Peyer's patch (tissue), 4 donors: ENCODE measurements around the gene RERE. TPM values are rescaled to one million over a fixed set of nuclear protein-coding genes. Genes with fewer than 3 reads are reported as not detected.
A peak's percentile ranks its signal among the peaks of the same experiment; 100 is the strongest.
"Not testable (repeated sequence)": the region's sequence is repeated elsewhere in the genome, so short reads cannot be mapped to it uniquely, and the experiment has no call there.

Experiments
- DNase-seq, 3 donors: peaks; one replicate each; pipeline ENCODE4 v3.0.0-alpha.2; 2017 to 2019
- H3K27ac ChIP-seq, 4 donors: fragments of 200-600 bp; sonication (generic); one replicate each; pipeline ENCODE4 v1.5.1; 2016 to 2019
- H3K27me3 ChIP-seq, 2 donors: fragments of 200-600 bp; sonication (generic); one replicate each; pipeline ENCODE4 v1.5.1; 2019
- H3K36me3 ChIP-seq, 3 donors: fragments of 200-600 bp; sonication (generic); one replicate each; pipeline ENCODE4 v1.5.1; 2016 to 2019
- H3K4me1 ChIP-seq, 4 donors: fragments of 200-600 bp; sonication (generic); one replicate each; pipeline ENCODE4 v1.5.1; 2016 to 2019
- H3K4me3 ChIP-seq, 4 donors: fragments of 200-600 bp; sonication (generic); 1 replicate in 3 of 4; 2 replicates in 1 of 4; pipeline ENCODE4 v1.5.1; 2016 to 2019; ENCODE audit warnings: mild to moderate bottlenecking in 1 of 4
- H3K9me3 ChIP-seq, 4 donors: fragments of 200-600 bp; sonication (generic); one replicate each; pipeline ENCODE4 v1.5.1; 2016 to 2019; ENCODE audit warnings: mild to moderate bottlenecking in 1 of 4
- POLR2A ChIP-seq, 2 donors: fragments of 450-650 bp; IDR thresholded peaks; one replicate each; pipeline ENCODE4 v1.5.1; 2017; ENCODE audit warnings: antibody characterized with exemption in 2 of 2, mild to moderate bottlenecking in 2 of 2, moderate library complexity in 2 of 2
- total RNA-seq, 4 donors: library from RNA; depleted of rRNA; stranded (reverse); fragments of >200 nt; gene quantifications; one replicate each; pipeline ENCODE4 v1.1.0, GENCODE V29; 2016
- TF ChIP-seq, protein P1 (sequence below), 6 experiments: fragments of 450-650 bp in 4 of 6; fragments of 200-600 bp in 2 of 6; sonication (generic) in 1 of 6; IDR thresholded peaks; one replicate each; pipeline ENCODE4 v1.5.1; 2017 to 2019; ENCODE audit warnings: antibody characterized with exemption in 6 of 6, mild to moderate bottlenecking in 3 of 6, moderate library complexity in 1 of 6

Gene RERE
- total RNA-seq, 4 donors from 2014 or later, result 98.5 to 528 (median 110) TPM

DNA sequence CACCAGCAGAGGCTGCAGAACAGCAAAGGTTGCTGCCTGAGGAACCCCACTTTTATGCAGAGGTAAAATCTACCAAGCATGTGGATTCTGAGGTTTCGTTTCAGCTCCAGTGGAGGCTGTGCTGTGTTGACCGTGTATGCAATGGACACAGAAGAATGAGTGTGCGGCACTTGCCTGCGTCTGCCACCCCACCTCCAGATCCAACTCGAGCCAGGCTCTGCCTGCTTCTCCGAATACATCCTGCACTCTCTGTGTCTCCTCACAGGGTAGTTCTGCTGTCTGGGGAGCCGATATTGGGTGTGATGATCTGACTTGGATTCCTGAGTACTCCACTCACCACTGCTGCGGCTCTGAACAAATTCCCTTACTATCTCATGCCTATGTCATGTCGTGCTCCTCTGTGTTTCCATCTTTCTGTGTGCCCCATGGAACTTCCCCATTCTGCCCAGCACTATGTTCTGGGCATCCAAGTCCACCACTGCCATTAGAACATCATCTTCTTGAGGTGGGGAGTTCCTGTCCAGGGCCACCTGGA, 369.8 kb downstream of the RERE start:
- peaks cover 0 to 3% (median 0%) of the 10 kb centered on the region in 3 donors for H3K36me3 ChIP-seq
- H3K4me1 ChIP-seq, result no peaks in the 10 kb centered on the region
- no peaks in the 10 kb centered on the region for H3K27me3 ChIP-seq
- TF ChIP-seq, protein P1, sequence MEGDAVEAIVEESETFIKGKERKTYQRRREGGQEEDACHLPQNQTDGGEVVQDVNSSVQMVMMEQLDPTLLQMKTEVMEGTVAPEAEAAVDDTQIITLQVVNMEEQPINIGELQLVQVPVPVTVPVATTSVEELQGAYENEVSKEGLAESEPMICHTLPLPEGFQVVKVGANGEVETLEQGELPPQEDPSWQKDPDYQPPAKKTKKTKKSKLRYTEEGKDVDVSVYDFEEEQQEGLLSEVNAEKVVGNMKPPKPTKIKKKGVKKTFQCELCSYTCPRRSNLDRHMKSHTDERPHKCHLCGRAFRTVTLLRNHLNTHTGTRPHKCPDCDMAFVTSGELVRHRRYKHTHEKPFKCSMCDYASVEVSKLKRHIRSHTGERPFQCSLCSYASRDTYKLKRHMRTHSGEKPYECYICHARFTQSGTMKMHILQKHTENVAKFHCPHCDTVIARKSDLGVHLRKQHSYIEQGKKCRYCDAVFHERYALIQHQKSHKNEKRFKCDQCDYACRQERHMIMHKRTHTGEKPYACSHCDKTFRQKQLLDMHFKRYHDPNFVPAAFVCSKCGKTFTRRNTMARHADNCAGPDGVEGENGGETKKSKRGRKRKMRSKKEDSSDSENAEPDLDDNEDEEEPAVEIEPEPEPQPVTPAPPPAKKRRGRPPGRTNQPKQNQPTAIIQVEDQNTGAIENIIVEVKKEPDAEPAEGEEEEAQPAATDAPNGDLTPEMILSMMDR (IDR thresholded peaks at IDR 0.05), result no peak
- TF ChIP-seq POLR2A (IDR thresholded peaks at IDR 0.05), result no peak
- H3K27ac ChIP-seq, result no peak overlapping the region
- DNase-seq, result no peak
- H3K9me3 ChIP-seq, result no peaks in the 10 kb centered on the region
- H3K4me3 ChIP-seq, result no peak overlapping the region

DNA sequence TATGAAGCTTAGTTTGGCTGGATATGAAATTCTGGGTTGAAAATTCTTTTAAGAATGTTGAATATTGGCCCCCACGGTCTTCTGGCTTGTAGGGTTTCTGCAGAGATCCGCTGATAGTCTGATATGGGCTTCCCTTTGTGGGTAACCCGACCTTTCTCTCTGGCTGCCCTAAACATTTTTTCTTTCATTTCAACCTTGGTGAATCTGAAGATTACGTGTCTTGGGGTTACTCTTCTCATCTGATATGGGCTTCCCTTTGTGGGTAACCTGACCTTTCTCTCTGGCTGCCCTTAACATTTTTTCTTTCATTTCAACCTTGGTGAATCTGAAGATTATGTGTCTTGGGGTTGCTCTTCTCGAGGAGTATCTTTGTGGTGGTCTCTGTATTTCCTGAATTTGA, 371.3 kb downstream of the RERE start:
- H3K27me3 ChIP-seq, H3K27ac ChIP-seq, H3K4me3 ChIP-seq, H3K9me3 ChIP-seq, H3K36me3 ChIP-seq, H3K4me1 ChIP-seq, DNase-seq: not testable (repeated sequence)

DNA sequence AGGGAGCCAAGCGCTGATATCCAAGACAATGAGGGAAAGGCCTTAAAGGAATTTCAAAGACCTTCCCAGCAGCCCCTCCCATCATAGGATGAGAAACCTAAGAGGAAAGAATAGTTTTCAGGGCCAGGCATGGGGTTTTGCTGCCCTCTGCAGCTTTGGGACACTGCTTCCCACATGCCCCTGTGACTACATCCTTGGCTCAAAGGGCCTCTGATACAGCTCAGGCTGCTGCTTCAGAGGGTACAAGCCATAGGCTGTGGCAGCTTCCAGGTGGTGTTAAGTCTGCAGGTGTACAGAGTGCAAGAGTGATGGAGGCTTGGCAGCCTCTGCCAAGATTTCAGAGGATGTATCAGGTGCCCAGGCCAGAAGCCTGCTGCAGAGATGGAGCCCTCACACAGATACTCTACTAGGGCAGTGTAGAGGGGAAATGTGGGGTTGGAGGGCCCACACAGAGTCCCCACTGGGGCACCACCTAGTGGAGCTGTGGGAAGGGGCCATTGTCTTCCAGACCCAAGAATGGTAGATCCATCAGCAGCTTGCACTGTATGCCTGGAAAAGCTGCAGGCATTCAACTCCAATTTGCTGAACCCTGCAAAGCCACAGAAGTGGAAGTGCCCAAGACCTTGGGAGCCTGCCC, 373.8 kb downstream of the RERE start:
- peaks cover 0 to 3% (median 0%) of the 10 kb centered on the region in 3 donors for H3K36me3 ChIP-seq
- no peaks in the 10 kb centered on the region for H3K27me3 ChIP-seq
- no peak overlapping the region for H3K27ac ChIP-seq
- no peak for TF ChIP-seq POLR2A (IDR thresholded peaks at IDR 0.05)
- TF ChIP-seq, protein P1 (IDR thresholded peaks at IDR 0.05), result peak in 1 of 6 experiments; percentile 13
- H3K4me3 ChIP-seq, result no peak overlapping the region
- DNase-seq, result no peak
- no peaks in the 10 kb centered on the region for H3K9me3 ChIP-seq
- H3K4me1 ChIP-seq, result peaks cover 0 to 11% (median 2%) of the 10 kb centered on the region in 4 donors

DNA sequence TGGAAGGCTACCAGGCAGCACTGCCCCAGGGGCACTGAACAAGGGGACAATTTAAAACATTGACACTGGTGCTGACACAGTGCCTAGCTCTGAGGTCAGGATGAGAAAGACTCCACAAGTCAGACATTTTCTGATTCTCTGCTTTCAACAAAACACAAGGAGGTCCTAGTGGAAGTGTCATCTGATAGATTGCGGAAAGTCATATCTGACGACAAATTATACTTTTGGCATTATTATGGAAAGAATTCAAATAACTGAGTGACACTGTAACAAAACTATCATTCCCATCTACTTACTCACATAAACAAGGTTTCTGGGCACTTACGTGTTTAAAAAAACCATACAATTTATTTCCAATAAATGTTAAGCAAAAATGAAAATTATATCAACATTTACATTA, 376.0 kb downstream of the RERE start:
- DNase-seq, result no peak
- Histone ChIP-seq H3K4me3 (no peak overlapping the region), H3K36me3 (no peaks in the 10 kb centered on the region), H3K27me3 (no peaks in the 10 kb centered on the region), H3K27ac (no peak overlapping the region), H3K9me3 (no peaks in the 10 kb centered on the region), H3K4me1 (peaks cover 0 to 13% (median 2%) of the 10 kb centered on the region in 4 donors)
- TF ChIP-seq POLR2A (IDR thresholded peaks at IDR 0.05), result no peak
- TF ChIP-seq, protein P1 (IDR thresholded peaks at IDR 0.05), result no peak

DNA sequence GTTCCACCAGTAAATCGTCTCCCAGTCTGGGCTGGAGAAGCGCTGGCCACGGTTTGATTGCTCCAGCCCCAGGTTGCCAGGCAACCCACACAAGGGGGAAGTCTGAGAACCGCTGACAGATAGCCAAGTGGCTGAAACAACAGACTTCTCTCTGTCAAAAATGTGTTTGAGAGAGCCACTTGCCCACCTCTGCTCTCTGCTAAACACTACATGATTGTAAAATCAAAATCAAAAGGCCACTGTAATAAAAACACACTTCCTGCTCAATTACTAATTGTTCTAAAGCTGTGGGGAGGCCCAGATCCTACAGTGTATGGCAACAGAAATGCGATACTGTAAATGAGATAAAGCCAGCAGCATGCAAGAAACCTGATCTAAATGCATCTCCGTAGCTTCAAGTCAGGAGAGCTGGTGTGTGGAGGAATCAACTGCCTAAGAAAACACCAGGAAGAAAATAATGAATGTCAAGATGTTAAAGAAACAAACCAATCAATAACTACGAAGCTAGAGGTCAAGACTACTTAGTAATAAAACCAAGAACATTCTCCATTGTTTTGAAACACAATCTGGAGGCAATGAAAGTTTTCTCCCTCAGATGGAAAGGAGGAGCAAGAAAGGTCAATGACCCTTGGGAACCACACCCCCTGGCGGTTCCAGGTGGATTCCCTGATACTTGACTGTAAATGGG, 378.3 kb downstream of the RERE start:
- TF ChIP-seq, protein P1 (IDR thresholded peaks at IDR 0.05), result peak in 4 of 6 experiments; percentile 8 to 60 (median 50)
- TF ChIP-seq POLR2A (IDR thresholded peaks at IDR 0.05), result no peak
- DNase-seq, result peak; percentile 60 to 81 (median 62)
- Histone ChIP-seq H3K4me1 (peaks cover 0 to 13% (median 2%) of the 10 kb centered on the region in 4 donors), H3K4me3 (no peak overlapping the region), H3K9me3 (no peaks in the 10 kb centered on the region), H3K36me3 (no peaks in the 10 kb centered on the region), H3K27me3 (no peaks in the 10 kb centered on the region), H3K27ac (peak overlapping the region in 2 of 4 donors; percentile 44 to 67)

DNA sequence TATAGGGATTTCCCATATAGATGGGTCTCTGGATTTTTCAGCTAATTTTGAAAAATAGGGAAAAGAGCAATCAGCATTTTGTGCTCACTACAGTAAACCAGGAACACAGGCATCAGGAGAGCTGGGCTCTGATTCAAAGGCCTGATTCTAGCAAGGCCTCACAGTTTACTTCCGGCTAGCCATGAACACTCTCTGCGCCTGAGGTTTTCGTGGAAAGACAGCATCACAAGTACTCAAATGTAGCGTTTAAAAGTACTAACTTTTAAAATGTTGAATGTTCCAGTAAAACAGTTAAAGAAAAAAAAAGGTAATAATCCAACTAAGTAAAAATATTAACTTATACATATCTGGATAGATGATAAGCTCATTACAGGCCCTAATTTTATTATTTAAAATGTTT, 379.0 kb downstream of the RERE start:
- peaks cover 0 to 13% (median 2%) of the 10 kb centered on the region in 4 donors for H3K4me1 ChIP-seq
- H3K4me3 ChIP-seq, result no peak overlapping the region
- no peak for DNase-seq
- peak overlapping the region in 1 of 4 donors; percentile 67 for H3K27ac ChIP-seq
- H3K36me3 ChIP-seq, result no peaks in the 10 kb centered on the region
- TF ChIP-seq, protein P1 (IDR thresholded peaks at IDR 0.05), result no peak
- no peak for TF ChIP-seq POLR2A (IDR thresholded peaks at IDR 0.05)
- H3K27me3 ChIP-seq, result no peaks in the 10 kb centered on the region
- H3K9me3 ChIP-seq, result no peaks in the 10 kb centered on the region
